Liver (tissue), 9 donors: ENCODE measurements around the gene KCNK17. TPM values are rescaled to one million over a fixed set of nuclear protein-coding genes. Genes with fewer than 3 reads are reported as not detected.

Source experiments
- DNase-seq: peaks from one replicate; pipeline ENCODE4 v3.0.0-alpha.2; 2017; ENCODE audit warnings: low spot score
- H3K27ac ChIP-seq, 2 donors: one replicate each; pipeline ENCODE4 v1.7.0; 2013; ENCODE audit warnings: inconsistent platforms in 2 of 2, low read length in 2 of 2, control low read depth in 1 of 2, low read depth in 1 of 2, mild to moderate bottlenecking in 1 of 2
- H3K27me3 ChIP-seq, 4 donors: one replicate each; pipeline versions ENCODE4 v1.6.1 to v1.7.0; 2013; ENCODE audit warnings: low read length in 3 of 4, inconsistent platforms in 1 of 4, mild to moderate bottlenecking in 1 of 4, moderate library complexity in 1 of 4; ENCODE audit not compliant: control insufficient read depth in 4 of 4, insufficient read depth in 4 of 4
- H3K36me3 ChIP-seq, 4 donors: one replicate each; pipeline versions ENCODE4 v1.6.1 to v1.7.0; 2013; ENCODE audit warnings: low read length in 3 of 4, mild to moderate bottlenecking in 3 of 4, low read depth in 1 of 4, moderate library complexity in 1 of 4; ENCODE audit not compliant: control insufficient read depth in 4 of 4, insufficient read depth in 3 of 4
- H3K4me1 ChIP-seq, 4 donors: one replicate each; pipeline versions ENCODE4 v1.6.1 to v1.7.0; 2013; ENCODE audit warnings: low read length in 3 of 4, mild to moderate bottlenecking in 3 of 4, moderate library complexity in 1 of 4; ENCODE audit not compliant: control insufficient read depth in 4 of 4, insufficient read depth in 4 of 4
- H3K4me3 ChIP-seq, 3 donors: one replicate each; pipeline versions ENCODE4 v1.6.1 to v1.7.0; 2013; ENCODE audit warnings: low read length in 3 of 3, control low read depth in 1 of 3, low read depth in 1 of 3, mild to moderate bottlenecking in 1 of 3
- H3K9ac ChIP-seq, 2 donors: one replicate each; pipeline ENCODE4 v1.7.0; 2013; ENCODE audit warnings: low read length in 2 of 2, mild to moderate bottlenecking in 2 of 2, moderate library complexity in 2 of 2, control low read depth in 1 of 2, low read depth in 1 of 2
- H3K9me3 ChIP-seq, 4 donors: one replicate each; pipeline versions ENCODE4 v1.6.1 to v1.7.0; 2013; ENCODE audit warnings: low read length in 3 of 4; ENCODE audit not compliant: control insufficient read depth in 4 of 4
- ATF3 ChIP-seq: IDR thresholded peaks from 2 replicates; pipeline ENCODE4 v1.6.1; 2016; ENCODE audit warnings: antibody characterized with exemption
- EGR1 ChIP-seq, 2 donors: IDR thresholded peaks; 2 replicates each; pipeline ENCODE4 v1.6.1; 2016 to 2018; ENCODE audit warnings: antibody characterized with exemption in 2 of 2, low read depth in 2 of 2
- FOXA1 ChIP-seq: IDR thresholded peaks from 2 replicates; pipeline ENCODE4 v1.6.1; 2016; ENCODE audit warnings: antibody characterized with exemption
- FOXA2 ChIP-seq: IDR thresholded peaks from 2 replicates; pipeline ENCODE4 v1.6.1; 2016; ENCODE audit warnings: antibody characterized with exemption
- GABPA ChIP-seq, 2 donors: IDR thresholded peaks in 1 of 2; conservative IDR thresholded peaks in 1 of 2; 2 replicates each; pipeline ENCODE4 v1.6.1; 2016; ENCODE audit warnings: antibody characterized with exemption in 2 of 2, mild to moderate bottlenecking in 1 of 2, moderate library complexity in 1 of 2
- HNF4A ChIP-seq, 2 donors: conservative IDR thresholded peaks; 2 replicates each; pipeline ENCODE4 v1.6.1; 2016; ENCODE audit warnings: antibody characterized with exemption in 2 of 2, mild to moderate bottlenecking in 2 of 2
- HNF4G ChIP-seq: IDR thresholded peaks from 2 replicates; pipeline ENCODE4 v1.6.1; 2016; ENCODE audit warnings: antibody characterized with exemption
- JUND ChIP-seq, 2 donors: IDR thresholded peaks; 2 replicates each; pipeline ENCODE4 v1.6.1; 2016; ENCODE audit warnings: antibody characterized with exemption in 2 of 2
- NR2F2 ChIP-seq: IDR thresholded peaks from 2 replicates; pipeline ENCODE4 v1.6.1; 2016; ENCODE audit warnings: antibody characterized with exemption
- REST ChIP-seq: IDR thresholded peaks from 2 replicates; pipeline ENCODE4 v1.6.1; 2016; ENCODE audit warnings: antibody characterized with exemption, mild to moderate bottlenecking
- RXRA ChIP-seq, 2 donors: IDR thresholded peaks; 2 replicates each; pipeline ENCODE4 v1.6.1; 2017 to 2018; ENCODE audit warnings: antibody characterized with exemption in 2 of 2, mild to moderate bottlenecking in 1 of 2
- SP1 ChIP-seq: IDR thresholded peaks from 2 replicates; pipeline ENCODE4 v1.6.1; 2018; ENCODE audit warnings: antibody characterized with exemption, mild to moderate bottlenecking
- TAF1 ChIP-seq: conservative IDR thresholded peaks from 2 replicates; pipeline ENCODE4 v1.6.1; 2016; ENCODE audit warnings: antibody characterized with exemption, mild to moderate bottlenecking
- YY1 ChIP-seq: IDR thresholded peaks from 2 replicates; pipeline ENCODE4 v1.6.1; 2016; ENCODE audit warnings: antibody characterized with exemption, mild to moderate bottlenecking
- ZBTB33 ChIP-seq: IDR thresholded peaks from 2 replicates; pipeline ENCODE4 v1.6.1; 2016; ENCODE audit warnings: antibody characterized with exemption
- WGBS: extraction: QIAGEN DNeasy Blood & Tissue Kit; methylation state at CpG from one replicate; pipeline ENCODE4 v1.1.7; 2013; 5-methylcytosine and 5-hydroxymethylcytosine counted together
- polyA plus RNA-seq, 2 donors: library from polyadenylated mRNA; stranded (reverse) in 1 of 2; unstranded in 1 of 2; fragments of 200-250 nt in 1 of 2; fragments of >200 nt in 1 of 2; fragmentation: Nextera tagmentation in 1 of 2; extraction: Ambion mirVana in 1 of 2; gene quantifications; one replicate each; pipeline versions ENCODE4 v1.2.1 to v1.2.3, GENCODE V29; 2013 to 2015
- total RNA-seq, 2 donors: library from RNA; depleted of rRNA; stranded (reverse); fragments of >200 nt; gene quantifications; one replicate each; pipeline ENCODE4 v1.2.3, GENCODE V29; 2014
- TF ChIP-seq, protein P1 (sequence below): fragments of 150-350 bp; IDR thresholded peaks from 2 replicates; pipeline ENCODE4 v1.5.1; 2017; ENCODE audit warnings: improper control_type of control experiment, low read depth, low read length; ENCODE audit not compliant: missing input control
- TF ChIP-seq, protein P2 (sequence below): IDR thresholded peaks from 2 replicates; pipeline ENCODE4 v1.6.1; 2016; ENCODE audit warnings: antibody characterized with exemption
- donor health status: healthy.
- donor health status: healthy.
- donor health status: healthy.
- donor health status: healthy.
- donor health status: healthy.

The KCNK17 gene
- total and polyA plus RNA-seq, 4 donors, result 0.19 to 1.9 (median 0.49) TPM

GRCh38 chr6:39328066-39328465 is 13.8 kb upstream of the KCNK17 start:
- no peak for TF ChIP-seq EGR1 (IDR thresholded peaks at IDR 0.05; ENCODE audit: low read depth in 2 of 2)
- TF ChIP-seq GABPA (IDR thresholded peaks at IDR 0.05 in 1 of 2, conservative IDR thresholded peaks at IDR 0.05 in 1 of 2), result no peak
- no peak for TF ChIP-seq YY1
- no peak for TF ChIP-seq HNF4A (conservative IDR thresholded peaks at IDR 0.05)
- no peak for TF ChIP-seq ZBTB33
- no peak for TF ChIP-seq RXRA (IDR thresholded peaks at IDR 0.05)
- TF ChIP-seq JUND (IDR thresholded peaks at IDR 0.05), result no peak
- TF ChIP-seq NR2F2, result no peak
- no peak for TF ChIP-seq TAF1
- no peak for TF ChIP-seq HNF4G
- no peak for TF ChIP-seq REST
- TF ChIP-seq, protein P1, sequence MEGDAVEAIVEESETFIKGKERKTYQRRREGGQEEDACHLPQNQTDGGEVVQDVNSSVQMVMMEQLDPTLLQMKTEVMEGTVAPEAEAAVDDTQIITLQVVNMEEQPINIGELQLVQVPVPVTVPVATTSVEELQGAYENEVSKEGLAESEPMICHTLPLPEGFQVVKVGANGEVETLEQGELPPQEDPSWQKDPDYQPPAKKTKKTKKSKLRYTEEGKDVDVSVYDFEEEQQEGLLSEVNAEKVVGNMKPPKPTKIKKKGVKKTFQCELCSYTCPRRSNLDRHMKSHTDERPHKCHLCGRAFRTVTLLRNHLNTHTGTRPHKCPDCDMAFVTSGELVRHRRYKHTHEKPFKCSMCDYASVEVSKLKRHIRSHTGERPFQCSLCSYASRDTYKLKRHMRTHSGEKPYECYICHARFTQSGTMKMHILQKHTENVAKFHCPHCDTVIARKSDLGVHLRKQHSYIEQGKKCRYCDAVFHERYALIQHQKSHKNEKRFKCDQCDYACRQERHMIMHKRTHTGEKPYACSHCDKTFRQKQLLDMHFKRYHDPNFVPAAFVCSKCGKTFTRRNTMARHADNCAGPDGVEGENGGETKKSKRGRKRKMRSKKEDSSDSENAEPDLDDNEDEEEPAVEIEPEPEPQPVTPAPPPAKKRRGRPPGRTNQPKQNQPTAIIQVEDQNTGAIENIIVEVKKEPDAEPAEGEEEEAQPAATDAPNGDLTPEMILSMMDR, result no peak
- TF ChIP-seq FOXA1, result no peak
- TF ChIP-seq FOXA2, result no peak
- TF ChIP-seq, protein P2, sequence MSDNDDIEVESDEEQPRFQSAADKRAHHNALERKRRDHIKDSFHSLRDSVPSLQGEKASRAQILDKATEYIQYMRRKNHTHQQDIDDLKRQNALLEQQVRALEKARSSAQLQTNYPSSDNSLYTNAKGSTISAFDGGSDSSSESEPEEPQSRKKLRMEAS, result no peak
- H3K4me3 ChIP-seq, result no peak overlapping the region
- DNase-seq, result no peak
- no peaks in the 10 kb centered on the region for H3K9me3 ChIP-seq
- H3K27me3 ChIP-seq, result no peaks in the 10 kb centered on the region
- 87% methylated on average over 12 of the region's 12 CpGs for WGBS
- H3K36me3 ChIP-seq, result no peaks in the 10 kb centered on the region
- H3K9ac ChIP-seq, result no peak overlapping the region
- no peak overlapping the region for H3K27ac ChIP-seq
- H3K4me1 ChIP-seq, result no peaks in the 10 kb centered on the region

- no peaks in the 10 kb centered on the region for H3K4me1 ChIP-seq
- H3K36me3 ChIP-seq, result no peaks in the 10 kb centered on the region
- no peaks in the 10 kb centered on the region for H3K27me3 ChIP-seq
- no peaks in the 10 kb centered on the region for H3K9me3 ChIP-seq
- no peak overlapping the region for H3K9ac ChIP-seq
- H3K4me3 ChIP-seq, result no peak overlapping the region
- 61% methylated on average over 5 of the region's 5 CpGs for WGBS
- DNase-seq, result no peak
- no peak overlapping the region for H3K27ac ChIP-seq
- no peak for TF ChIP-seq NR2F2
- no peak for TF ChIP-seq SP1
- TF ChIP-seq YY1, result no peak
- no peak for TF ChIP-seq ZBTB33
- TF ChIP-seq REST, result no peak
- no peak for TF ChIP-seq RXRA (IDR thresholded peaks at IDR 0.05)
- TF ChIP-seq EGR1 (IDR thresholded peaks at IDR 0.05; ENCODE audit: low read depth in 2 of 2), result no peak
- no peak for TF ChIP-seq TAF1
- TF ChIP-seq HNF4A (conservative IDR thresholded peaks at IDR 0.05), result no peak
- TF ChIP-seq ATF3, result no peak
- TF ChIP-seq JUND (IDR thresholded peaks at IDR 0.05), result no peak
- TF ChIP-seq, protein P2, result no peak
- no peak for TF ChIP-seq GABPA (IDR thresholded peaks at IDR 0.05 in 1 of 2, conservative IDR thresholded peaks at IDR 0.05 in 1 of 2)
These were observed 13.3 kb upstream of the KCNK17 start for GRCh38 chr6:39327507-39327906.
